Activated CD4-positive, alpha-beta T cell treated with anti-CD3 and anti-CD28 coated beads, Interleukin-2, amount 50 U/mL, for 48 hours (primary cell): ENCODE measurements around the gene CEP162.
A peak's percentile ranks its signal among the peaks of the same experiment; 100 is the strongest.
"Not testable (repeated sequence)": the region's sequence is repeated elsewhere in the genome, so short reads cannot be mapped to it uniquely, and the experiment has no call there.

Experiments
- DNase-seq, 2 experiments: peaks; one replicate each; pipeline ENCODE4 v3.0.0-alpha.2; 2020

CEP162 gene, protein sequence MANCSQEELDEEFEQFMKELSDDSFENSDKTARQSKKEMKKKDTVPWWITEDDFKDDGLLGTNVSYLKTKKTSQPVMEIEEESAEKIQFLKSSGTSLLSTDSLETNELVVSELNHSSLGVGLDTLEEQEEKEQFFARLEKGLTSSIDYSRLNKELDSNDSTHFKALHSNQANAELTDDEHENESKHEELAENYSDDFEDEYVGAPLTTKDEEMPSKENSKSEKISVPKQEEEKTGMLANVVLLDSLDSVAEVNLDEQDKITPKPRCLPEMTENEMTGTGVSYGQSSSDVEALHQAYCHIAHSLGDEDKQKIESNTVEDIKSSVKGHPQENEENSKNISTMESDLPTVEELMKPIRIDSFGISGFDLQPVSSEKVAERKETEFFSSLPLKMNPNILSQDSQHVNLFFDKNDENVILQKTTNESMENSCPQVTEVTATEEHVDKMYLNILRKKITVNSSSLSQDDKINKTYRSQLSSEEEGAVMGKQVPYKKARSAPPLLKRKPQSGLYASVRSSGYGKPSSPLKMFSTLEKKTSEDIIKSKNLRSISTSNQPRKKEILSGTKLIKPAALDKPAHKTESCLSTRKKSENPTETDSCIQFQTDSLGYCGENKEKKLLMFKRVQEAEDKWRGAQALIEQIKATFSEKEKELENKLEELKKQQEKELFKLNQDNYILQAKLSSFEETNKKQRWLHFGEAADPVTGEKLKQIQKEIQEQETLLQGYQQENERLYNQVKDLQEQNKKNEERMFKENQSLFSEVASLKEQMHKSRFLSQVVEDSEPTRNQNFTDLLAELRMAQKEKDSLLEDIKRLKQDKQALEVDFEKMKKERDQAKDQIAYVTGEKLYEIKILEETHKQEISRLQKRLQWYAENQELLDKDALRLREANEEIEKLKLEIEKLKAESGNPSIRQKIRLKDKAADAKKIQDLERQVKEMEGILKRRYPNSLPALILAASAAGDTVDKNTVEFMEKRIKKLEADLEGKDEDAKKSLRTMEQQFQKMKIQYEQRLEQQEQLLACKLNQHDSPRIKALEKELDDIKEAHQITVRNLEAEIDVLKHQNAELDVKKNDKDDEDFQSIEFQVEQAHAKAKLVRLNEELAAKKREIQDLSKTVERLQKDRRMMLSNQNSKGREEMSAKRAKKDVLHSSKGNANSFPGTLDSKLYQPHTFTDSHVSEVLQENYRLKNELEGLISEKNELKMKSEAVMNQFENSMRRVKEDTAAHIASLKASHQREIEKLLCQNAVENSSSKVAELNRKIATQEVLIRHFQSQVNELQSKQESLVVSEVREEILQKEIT (N-terminal part only)

DNA sequence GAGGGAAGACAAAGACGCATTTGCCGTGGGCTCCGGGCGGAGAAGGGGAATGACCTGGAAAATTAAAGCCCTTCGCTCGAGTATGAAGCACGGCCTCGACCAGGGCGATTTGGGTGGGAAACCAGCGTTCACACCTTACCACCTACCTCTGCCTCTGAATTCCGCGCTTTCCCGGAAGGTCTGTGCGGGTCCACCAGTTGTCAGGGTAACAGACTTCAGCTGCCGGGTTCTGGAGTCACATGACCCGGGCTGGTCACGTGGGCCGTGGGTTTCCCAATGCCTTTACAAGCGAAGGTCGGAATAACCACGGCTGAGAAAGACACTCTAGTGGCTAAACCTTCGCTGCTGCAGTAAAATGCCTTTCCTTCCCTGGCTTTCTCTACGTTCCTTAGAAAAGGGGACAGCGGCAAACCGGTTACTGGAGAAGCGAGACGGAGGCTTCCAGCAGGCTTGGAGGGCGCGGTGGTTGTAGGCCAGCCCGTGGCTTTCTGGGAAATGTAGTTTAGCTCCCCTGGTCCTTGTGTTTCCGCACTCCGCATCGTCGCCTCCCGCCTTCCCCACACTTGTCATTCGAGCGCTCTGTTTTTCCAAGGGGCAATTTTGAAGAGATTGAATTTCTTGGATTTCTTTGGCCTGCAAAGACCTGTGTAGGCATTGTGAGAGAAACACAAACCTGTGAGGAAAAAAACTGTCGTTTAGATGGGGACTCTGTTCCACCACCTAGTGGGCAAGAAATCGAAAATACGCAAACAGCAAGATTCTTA, at the start of gene CEP162:
TSS of gene CEP162 (minus strand) at position 210 of the 764 bp plus-strand sequence. CDS start 1,250 bp downstream, outside the sequence.
- peak; percentile 88 to 90 for DNase-seq

DNA sequence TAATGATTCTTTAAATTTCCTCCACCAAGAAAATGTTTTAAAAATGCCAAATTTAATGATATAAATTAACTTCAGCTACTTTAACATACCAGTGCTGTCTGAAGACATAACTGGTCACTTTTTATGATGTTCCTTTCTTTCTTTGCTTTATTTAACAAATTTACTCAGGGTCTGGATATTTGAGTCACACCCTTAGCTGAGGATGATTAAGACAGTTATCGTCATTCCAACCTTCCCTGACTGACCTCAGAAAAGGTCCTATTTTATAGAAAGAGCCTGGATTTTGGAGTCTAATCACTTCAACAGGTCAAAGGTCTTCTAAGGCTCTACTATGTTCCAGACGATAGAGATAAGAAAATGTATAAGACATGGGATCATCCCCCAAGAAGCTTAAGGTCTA, 47.4 kb upstream of the CEP162 start:
- no peak for DNase-seq

DNA sequence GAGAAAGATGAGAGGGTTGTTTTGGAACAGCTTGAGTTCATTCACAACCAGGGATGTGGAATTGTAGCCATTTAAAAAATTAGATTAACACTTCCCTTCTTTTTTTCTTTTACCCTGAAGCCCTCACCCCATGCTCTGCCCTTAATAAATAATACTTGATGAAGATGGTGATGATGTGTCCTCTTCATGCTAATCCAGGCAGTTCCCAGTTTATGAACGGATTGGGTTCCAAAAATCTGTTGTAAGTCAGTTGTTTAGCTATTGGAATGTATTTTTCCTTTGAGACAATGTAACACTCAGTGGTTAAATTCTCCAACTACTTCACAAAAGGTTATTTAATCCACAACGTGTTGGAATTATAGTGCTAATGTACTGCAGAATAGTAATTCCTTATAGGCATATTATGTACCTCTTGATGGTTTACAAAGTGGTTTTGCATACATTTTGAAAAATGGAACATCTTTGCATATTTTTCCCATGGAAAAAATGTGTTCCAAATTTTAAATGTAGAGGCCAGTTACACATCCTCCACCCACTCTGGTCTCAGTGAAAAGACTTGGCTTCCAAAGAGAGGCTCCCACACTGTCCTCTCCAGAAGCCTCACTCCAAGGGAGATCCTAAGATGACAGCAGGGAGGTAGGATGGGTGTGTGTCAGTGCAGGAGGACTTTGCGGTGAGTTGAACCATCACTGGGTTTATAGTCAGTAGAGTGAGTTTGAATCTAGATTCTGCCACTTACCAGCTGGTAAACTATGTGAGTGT, 45.8 kb upstream of the CEP162 start:
- no peak for DNase-seq

DNA sequence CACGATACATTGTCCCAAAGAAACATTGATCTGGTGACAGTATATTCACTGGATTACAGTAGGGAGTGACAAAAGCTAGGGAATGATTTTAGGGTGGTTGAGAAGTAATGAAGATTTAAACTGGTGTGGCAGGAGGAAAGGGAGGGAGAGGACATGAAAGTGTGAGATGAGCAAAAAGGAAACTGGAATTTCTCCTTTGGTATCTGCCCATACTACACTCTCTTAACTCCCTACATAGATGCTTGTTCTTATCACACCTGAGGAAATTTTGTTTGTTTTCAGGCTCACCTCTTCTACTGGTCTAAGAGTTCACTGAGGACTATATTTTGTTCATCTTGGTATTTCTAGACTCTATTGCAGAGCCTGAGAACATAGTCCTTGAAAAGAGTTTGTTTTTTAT, 44.9 kb upstream of the CEP162 start:
- DNase-seq = no peak

DNA sequence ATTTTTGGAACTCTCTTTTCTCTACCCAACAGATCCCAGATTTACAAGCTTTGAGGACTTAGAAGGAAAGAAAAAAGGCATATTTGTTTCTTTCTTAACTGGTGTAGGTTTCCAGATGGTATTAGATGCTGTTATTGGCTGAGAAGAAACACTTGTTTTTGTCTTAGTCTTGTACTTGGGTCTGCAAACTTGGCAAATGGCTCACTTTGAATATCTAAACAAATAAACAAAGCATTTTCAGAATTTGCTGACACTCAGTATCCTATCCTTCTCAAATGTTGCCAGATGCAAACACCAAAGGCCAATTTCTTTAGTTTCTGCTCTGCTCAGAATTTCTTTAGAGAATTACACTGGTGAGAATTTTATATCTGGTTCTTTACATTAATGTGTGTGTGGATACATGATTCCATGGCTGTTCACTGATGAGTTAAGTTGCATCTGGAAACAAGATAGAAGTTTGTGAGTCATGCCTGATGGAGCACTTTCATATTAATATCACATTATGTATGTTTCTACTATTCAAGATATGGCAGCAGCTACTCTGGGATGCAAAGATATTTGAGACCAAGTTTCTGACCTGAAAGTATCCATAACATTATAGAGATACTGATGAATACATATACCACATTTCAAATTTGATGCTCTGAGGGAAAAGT, 43.7 kb upstream of the CEP162 start:
- DNase-seq = no peak

DNA sequence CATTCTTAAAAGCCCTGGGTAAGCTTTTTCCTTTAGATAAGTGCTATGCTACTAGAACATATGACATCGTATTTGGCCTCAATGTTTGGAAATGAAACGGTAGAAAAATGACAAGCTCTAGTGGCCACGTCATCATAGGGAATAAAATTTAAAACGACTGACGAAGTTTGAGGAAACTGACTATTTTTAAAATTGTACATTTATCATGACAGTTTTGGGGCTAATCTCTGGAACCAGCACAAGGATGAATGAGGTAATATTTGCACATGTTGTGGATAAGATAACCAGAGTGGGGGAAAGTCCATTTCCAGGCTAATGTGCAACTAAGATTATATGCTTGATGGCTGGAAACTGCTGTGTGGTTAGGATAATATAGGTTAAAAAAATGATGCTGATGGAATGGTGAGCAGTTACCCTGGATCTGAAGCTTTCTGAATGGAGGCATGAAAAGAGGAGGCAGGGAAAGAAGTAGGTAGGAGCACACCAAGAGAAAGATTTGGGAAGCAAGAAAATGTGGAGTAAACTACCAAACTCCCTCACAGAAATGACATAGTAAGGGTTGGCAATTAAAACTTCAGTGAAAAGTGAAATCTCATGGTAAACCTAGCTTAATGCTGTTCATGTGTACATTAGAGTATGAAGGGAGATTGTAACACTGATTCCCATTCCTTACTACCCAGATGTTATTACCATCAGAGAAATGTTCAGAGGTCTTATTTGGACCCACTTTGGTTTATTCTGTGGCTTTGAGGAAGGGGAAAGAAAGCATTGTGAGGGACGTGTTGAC, 42.7 kb upstream of the CEP162 start:
- no peak for DNase-seq

DNA sequence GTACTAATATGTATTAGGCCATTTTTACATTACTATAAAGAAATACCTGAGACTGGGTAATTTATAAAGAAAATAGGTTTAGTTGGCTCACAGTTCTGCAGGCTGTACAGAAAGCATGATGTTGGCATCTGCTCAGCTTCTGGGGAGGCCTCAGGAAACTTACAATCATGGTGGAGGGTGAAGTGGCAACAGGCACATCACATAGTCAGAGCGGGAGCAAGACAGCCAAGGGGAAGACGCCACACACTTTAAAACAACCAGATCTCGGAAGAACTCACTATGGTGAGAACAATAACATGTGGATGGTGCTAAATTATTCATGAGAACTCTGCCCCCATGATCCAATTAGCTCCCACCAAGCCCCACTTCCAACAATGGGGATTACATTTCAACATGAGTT, 41.3 kb upstream of the CEP162 start:
- DNase-seq = no peak

DNA sequence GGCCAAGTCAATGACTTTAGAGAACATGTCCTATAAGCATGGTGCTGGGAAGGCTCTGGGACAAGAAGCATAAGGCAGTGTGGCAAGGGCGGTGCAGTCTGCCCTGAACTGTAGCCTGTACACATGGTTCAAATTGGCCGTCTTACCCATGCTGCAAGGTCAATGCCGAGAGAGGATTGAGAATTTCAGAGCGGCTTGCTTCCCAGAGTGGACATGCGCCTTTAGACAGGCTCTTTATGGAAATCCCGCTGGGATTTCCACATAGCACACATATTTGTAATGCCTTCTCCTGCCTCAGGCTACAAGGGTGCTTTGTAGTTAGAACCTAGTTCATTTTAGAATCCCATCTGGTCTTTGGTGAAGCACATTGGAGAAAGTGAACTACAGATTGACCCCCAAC, 36.1 kb upstream of the CEP162 start:
- DNase-seq = no peak

DNA sequence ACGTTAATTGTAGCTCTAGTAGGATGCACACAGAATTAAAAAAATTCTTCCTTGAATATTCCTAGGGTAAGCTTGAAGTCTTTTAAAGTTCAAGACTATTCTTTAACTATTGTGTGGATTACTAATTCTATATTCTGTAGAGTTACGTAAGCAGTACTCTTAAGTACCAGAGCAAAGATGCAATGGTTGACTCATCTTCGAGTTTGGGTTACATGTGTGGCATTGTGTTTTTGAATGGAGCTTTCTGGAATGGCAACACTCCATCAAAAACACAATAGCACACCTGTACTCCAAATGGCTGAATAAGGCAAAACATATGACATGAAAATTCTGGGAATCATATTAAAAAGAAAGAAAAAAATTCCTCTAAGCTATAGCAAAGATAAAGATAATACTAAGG, 33.5 kb upstream of the CEP162 start:
- DNase-seq = no peak

DNA sequence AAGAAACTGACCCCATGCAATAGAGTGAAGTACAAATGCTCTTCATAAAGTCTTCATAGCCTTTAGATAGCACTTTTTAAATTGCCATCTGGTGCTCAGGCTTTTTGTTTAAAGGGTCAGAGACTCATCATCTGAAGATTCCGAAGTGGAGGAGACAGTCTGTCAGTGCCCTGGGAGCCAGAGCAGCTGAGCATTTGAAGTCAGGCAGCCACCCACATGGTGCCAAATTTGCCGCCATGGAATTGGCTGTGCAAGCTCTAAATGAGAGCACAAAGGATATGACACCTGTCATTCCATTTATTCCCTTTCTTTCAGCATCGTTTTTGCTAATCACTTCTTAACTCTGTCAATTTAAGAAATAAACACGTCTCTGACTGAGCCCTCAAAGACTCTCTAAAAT, 32.8 kb upstream of the CEP162 start:
- DNase-seq = no peak

DNA sequence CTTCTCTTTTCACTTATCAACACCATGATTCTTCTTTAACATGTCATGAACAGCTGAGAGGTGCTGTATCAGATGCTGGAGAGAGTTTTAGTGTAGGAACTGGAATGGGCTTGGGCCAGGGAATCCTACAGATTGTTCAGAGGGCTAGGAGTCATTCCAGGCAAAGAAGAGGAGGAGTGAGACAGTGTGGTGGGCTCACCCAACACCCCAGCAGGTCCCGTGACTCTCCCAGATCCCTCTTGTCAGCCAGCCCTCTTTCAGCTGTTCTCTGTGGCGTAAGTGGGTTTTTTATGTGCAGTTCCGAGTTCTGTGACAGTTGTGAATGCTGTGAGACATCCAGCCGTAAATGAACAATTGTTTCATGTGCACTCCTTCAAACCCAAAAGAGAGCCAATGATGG, 31.4 kb upstream of the CEP162 start:
- no peak for DNase-seq

DNA sequence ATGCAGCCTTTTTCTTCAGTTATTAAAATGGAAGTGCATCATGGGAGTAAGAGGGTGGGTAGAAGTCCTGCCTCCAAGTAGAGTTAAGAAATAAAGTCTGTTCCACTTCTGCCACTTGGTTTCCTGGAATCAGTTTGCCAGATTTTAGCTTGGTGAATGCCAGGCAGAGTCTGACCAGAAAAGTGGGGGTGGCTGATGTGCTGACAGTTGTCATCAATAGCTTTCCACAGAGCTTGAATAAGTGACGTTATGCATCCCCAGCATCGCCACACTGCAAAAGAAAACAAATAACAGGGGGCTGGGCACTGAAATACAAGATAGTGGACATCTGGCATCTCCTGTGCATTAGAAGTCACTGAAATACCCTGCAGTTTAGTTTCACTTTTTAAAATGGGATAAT, 30.8 kb upstream of the CEP162 start:
- no peak for DNase-seq

DNA sequence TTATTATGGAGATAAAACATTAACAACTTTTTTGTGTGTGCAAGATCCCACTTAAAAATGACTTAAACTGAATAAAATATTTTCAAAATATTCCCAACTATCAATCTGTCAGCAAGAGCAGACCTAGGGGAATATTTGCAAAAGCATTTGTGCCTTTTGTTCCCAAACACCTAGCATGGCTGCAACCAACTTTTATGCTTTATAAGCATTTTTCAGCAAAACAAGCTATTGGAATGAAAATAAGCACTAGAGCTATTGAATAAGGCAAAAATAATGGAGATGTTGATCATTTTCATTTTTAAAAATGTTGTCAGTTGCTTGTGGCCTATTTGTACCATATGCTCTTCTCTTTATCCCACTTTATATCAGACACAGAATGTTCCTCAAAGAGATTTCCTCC, 28.2 kb upstream of the CEP162 start:
- no peak for DNase-seq

DNA sequence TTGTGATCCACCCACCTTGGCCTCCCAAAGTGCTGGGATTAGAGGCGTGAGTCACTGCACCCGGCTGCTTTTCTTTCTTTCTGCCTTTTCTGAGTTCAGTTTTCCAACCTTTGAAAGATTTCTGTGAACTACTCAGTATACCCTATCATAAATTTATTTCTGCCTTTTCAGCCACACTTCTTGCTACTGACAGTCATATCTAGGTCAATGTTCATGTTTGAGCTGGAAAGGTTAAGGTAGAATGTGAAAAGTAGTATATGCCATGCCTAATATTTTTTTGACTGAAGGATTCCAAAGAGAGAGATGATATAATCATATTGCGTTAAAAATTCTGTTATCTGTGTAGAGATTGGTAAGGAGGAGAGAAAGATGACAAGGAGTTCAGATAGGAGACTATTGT, 25.9 kb upstream of the CEP162 start:
- DNase-seq = no peak

DNA sequence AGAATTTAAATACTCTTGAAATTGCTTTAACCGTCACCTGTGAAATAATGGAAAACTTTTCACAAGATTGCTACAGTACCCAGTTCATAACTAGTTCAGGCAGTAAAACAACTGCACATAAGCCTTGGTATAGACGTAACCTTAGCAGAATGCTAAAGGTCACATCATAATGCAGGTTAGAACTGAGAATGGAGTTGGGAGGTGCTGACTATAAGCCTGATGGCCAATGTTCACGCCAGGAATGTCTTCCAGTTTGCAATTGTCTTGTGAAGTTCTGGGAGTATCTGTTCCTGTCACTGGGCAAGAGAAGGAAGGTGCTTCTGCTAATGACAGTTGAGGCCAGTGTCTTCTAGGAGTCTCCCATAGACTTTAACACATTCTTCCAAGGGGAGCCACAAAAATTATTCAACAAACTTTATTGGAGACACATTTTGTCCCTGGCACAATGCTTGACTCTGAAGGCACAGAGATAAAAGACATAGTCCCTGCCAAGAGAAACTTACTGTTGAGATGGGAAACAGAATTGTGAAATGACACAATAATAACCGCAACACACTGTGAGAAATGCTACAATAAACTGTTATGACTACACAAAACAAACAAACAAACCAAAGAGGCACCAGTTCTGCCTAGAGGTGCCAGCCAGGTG, 24.6 kb upstream of the CEP162 start:
- DNase-seq = no peak

DNA sequence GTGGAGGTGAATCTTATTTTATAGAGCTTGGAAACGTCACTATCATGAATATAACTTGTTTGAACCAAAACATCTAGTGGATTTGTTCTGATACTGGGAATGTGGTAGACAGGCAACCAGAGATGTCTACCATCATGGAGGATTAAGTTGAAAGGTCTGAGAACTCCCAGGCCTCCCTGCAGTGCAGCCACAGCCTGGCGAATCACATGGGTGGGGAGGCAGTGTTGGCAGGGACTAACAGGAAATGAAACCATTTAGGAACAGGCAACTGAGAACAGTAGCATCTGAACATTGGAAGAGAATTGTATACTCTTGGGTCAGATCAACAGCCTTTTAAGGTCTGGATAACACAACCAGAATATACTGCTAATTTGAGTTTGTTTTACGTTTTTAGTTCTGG, 22.3 kb upstream of the CEP162 start:
- DNase-seq = no peak

DNA sequence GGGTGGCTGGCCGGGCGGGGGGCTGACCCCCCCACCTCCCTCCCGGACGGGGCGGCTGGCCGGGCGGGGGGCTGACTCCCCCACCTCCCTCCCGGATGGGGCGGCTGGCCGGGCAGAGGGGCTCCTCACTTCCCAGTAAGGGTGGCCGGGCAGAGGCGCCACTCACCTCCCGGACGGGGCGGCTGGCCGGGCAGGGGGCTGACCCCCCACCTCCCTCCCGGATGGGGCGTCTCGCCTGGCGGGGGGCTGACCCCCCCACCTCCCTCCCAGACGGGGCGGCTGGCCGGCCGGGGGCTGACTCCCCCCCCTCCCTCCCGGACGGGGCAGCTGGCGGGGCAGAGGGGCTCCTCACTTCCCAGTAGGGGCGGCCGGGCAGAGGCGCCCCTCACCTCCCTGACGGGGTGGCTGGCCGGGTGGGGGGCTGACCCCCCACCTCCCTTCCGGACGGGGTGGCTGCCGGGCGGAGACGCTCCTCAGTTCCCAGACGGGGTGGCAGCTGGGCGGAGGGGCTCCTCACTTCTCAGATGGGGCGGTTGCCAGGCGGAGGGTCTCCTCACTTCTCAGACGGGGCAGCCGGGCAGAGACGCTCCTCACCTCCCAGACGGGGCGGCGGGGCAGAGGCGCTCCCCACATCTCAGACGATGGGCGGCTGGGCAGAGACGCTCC, 17.1 kb upstream of the CEP162 start:
- not testable (repeated sequence) for DNase-seq

DNA sequence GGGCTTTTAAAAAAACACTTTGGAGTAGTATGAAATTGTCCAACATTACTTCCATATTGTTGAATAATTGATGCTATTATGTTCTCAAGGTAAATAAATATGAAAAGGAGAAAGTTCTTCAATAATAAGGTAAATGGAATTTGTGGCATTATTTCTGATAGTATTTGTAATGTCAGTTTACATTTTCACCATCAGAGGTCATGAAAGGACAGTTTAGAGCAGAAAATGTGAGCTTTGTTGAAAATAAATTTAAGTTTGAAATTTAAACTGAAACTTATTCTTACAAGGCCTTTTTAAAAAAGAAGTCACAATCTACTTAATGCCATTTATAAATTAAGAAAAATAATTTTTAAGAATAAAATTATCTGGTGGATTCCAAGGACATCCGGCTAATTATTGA, 15.8 kb upstream of the CEP162 start:
- DNase-seq = no peak

DNA sequence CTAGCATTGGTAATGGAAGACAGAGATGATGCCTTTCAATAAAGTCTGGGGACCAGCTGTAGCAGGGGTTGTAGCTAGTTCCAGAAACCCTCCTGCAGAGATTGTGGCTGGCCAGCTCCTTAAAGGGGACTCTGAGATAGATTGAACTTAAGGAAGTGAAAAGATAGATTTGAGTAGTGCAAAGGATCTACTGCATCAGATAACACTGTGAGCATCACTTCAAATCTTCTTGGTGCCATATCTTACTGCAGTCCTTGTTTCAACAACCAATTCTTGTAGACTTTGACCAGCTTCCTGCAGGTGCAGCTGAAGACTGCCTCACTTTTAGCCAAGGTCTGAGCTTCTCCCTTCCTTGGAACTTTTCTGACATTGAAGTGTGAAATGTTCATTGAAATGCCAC, 14.8 kb upstream of the CEP162 start:
- DNase-seq = no peak
